OCI-LY3 (cell line): Measurements from ENCODE around the gene PRPF6.
"Not testable (repeated sequence)": the region's sequence is repeated elsewhere in the genome, so short reads cannot be mapped to it uniquely, and the experiment has no call there.

ENCODE experiments used
- H2AFZ ChIP-seq: fragments of 200-600, 300-600 bp; shearing (Covaris generic); 2 replicates; pipeline ENCODE4 v1.6.0; 2014; ENCODE audit warnings: antibody characterized with exemption, low read depth, low read length
- H3K27ac ChIP-seq: fragments of 200-600, 300-600 bp; sonication (generic); 2 replicates; pipeline ENCODE4 v1.5.1; 2014; ENCODE audit warnings: mild to moderate bottlenecking, low read length, moderate library complexity, mixed read lengths
- H3K27me3 ChIP-seq: fragments of 200-600, 300-600 bp; sonication (generic); 2 replicates; pipeline ENCODE4 v1.6.1; 2014; ENCODE audit warnings: low read depth, low read length, mixed read lengths
- H3K36me3 ChIP-seq: fragments of 200-600, 300-600 bp; sonication (generic); replicated peaks from 2 replicates; pipeline ENCODE3; 2014; ENCODE audit warnings: low read depth, low read length, mixed read lengths
- H3K4me1 ChIP-seq: fragments of 300-600, 200-600 bp; sonication (generic); 2 replicates; pipeline ENCODE4 v1.6.1; 2014; ENCODE audit warnings: low read length, mixed read lengths
- H3K4me2 ChIP-seq: fragments of 200-600, 300-600 bp; sonication (generic); 2 replicates; pipeline ENCODE4 v1.6.1; 2014; ENCODE audit warnings: low read length, mixed read lengths
- H3K4me3 ChIP-seq: fragments of 300-600, 200-600 bp; sonication (generic); 2 replicates; pipeline ENCODE4 v1.5.1; 2014; ENCODE audit warnings: antibody characterized with exemption, mild to moderate bottlenecking, low read length, moderate library complexity
- H3K79me2 ChIP-seq: fragments of 300-600, 200-600 bp; shearing (Covaris generic); 2 replicates; pipeline ENCODE4 v1.6.1; 2014; ENCODE audit warnings: mild to moderate bottlenecking, low read length, mixed read lengths
- H3K9ac ChIP-seq: fragments of 300-600, 200-600 bp; shearing (Covaris generic); 2 replicates; pipeline ENCODE4 v1.6.0; 2014; ENCODE audit warnings: mild to moderate bottlenecking, low read length, moderate library complexity
- H3K9me3 ChIP-seq: fragments of 200-600, 300-600 bp; shearing (Covaris generic); 2 replicates; pipeline ENCODE4 v1.6.1; 2014; ENCODE audit warnings: low read length, mixed read lengths; ENCODE audit not compliant: insufficient read depth
- H4K20me1 ChIP-seq: fragments of 200-600, 300-600 bp; sonication (generic); 2 replicates; pipeline ENCODE4 v1.6.1; 2016; ENCODE audit warnings: low read length, mixed read lengths; ENCODE audit not compliant: insufficient read depth
- EZH2phosphoT487 ChIP-seq: fragments of 200-600 bp; shearing (Covaris generic); IDR thresholded peaks from 2 replicates; pipeline ENCODE4 v1.6.1; 2018; ENCODE audit warnings: antibody characterized with exemption, mixed run types, low read depth
- TF ChIP-seq, protein P1 (sequence below): fragments of 200-600, 300-600 bp; sonication (generic); IDR thresholded peaks from 2 replicates; pipeline ENCODE4 v1.5.1; 2014; ENCODE audit warnings: antibody characterized with exemption, low read length, low read depth

The PRPF6 gene

GRCh38 chr20:63973160-63973479, 7.8 kb upstream of the PRPF6 start:
- Histone ChIP-seq H3K79me2 (peaks cover 20% of the 10 kb centered on the region), H4K20me1 (peaks cover 4% of the 10 kb centered on the region; the same call in 1 of the 2 replicates), H3K36me3 (peaks cover 16% of the 10 kb centered on the region), H3K9me3 (no peaks in the 10 kb centered on the region), H3K27me3 (0 out of 2 replicates have a peak, but pooled peaks cover 4% of the 10 kb centered on the region), H3K4me3 (no peak overlapping the region), H3K4me2 (no peak overlapping the region), H3K27ac (no peak overlapping the region), H3K4me1 (peaks cover 24% of the 10 kb centered on the region), H3K9ac (no peak overlapping the region), H2AFZ (no peak overlapping the region)
- TF ChIP-seq, protein P1, sequence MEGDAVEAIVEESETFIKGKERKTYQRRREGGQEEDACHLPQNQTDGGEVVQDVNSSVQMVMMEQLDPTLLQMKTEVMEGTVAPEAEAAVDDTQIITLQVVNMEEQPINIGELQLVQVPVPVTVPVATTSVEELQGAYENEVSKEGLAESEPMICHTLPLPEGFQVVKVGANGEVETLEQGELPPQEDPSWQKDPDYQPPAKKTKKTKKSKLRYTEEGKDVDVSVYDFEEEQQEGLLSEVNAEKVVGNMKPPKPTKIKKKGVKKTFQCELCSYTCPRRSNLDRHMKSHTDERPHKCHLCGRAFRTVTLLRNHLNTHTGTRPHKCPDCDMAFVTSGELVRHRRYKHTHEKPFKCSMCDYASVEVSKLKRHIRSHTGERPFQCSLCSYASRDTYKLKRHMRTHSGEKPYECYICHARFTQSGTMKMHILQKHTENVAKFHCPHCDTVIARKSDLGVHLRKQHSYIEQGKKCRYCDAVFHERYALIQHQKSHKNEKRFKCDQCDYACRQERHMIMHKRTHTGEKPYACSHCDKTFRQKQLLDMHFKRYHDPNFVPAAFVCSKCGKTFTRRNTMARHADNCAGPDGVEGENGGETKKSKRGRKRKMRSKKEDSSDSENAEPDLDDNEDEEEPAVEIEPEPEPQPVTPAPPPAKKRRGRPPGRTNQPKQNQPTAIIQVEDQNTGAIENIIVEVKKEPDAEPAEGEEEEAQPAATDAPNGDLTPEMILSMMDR = no peak
- TF ChIP-seq EZH2phosphoT487 = no peak

- Histone ChIP-seq H3K9ac (no peak overlapping the region), H3K27ac (no peak overlapping the region), H3K4me2 (0 out of 2 replicates have a peak overlapping the region, but pooled peaks have one; percentile 11), H3K9me3 (no peaks in the 10 kb centered on the region), H4K20me1 (peaks cover 7% of the 10 kb centered on the region; the same call in 1 of the 2 replicates), H3K27me3 (0 out of 2 replicates have a peak, but pooled peaks cover 4% of the 10 kb centered on the region), H2AFZ (no peak overlapping the region), H3K4me3 (no peak overlapping the region), H3K4me1 (peaks cover 23% of the 10 kb centered on the region), H3K36me3 (peaks cover 16% of the 10 kb centered on the region), H3K79me2 (peaks cover 19% of the 10 kb centered on the region)
- TF ChIP-seq, protein P1 = peak; percentile 86
- TF ChIP-seq EZH2phosphoT487 = no peak
Measured at GRCh38 chr20:63973636-63974401, 7.1 kb upstream of the PRPF6 start.

- Histone ChIP-seq H3K9me3 (no peaks in the 10 kb centered on the region), H3K4me1 (peaks cover 22% of the 10 kb centered on the region), H3K27ac (no peak overlapping the region), H3K27me3 (0 out of 2 replicates have a peak, but pooled peaks cover 4% of the 10 kb centered on the region), H3K9ac (no peak overlapping the region), H3K79me2 (peaks cover 21% of the 10 kb centered on the region), H2AFZ (no peak overlapping the region), H3K36me3 (peaks cover 16% of the 10 kb centered on the region), H3K4me3 (no peak overlapping the region), H4K20me1 (peaks cover 7% of the 10 kb centered on the region; the same call in 1 of the 2 replicates), H3K4me2 (no peak overlapping the region)
- no peak for TF ChIP-seq EZH2phosphoT487
- TF ChIP-seq, protein P1 = no peak
Measured at GRCh38 chr20:63974402-63975200, 6.3 kb upstream of the PRPF6 start.

DNA sequence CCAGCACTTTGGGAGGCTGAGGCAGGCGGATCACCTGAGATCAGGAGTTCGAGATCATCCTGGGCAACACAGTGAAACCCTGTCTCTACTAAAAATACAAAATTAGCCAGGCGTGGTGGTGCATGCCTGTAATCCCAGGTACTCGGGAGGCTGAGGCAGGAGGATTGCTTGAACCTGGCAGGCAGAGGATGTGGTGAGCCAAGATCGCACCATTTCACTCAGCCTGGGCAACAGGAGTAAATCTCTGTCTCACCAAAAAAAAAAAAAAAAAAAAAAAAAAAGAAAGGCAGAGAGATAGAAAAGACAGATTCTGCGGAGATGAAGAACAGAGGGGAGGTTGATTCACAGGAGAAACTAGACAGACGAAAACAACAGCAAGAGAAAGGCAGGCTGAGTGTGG, 4.4 kb upstream of the PRPF6 start:
- not testable (repeated sequence) for H3K9ac ChIP-seq

More for the DNA sequence above, 4.4 kb upstream of the PRPF6 start:
- Histone ChIP-seq H3K4me1 (peaks cover 23% of the 10 kb centered on the region), H3K36me3 (peaks cover 16% of the 10 kb centered on the region), H3K79me2 (peaks cover 27% of the 10 kb centered on the region)
- not testable (repeated sequence) for H3K27ac ChIP-seq, H3K9me3 ChIP-seq, H2AFZ ChIP-seq, H4K20me1 ChIP-seq, H3K4me3 ChIP-seq, H3K4me2 ChIP-seq, H3K27me3 ChIP-seq
